Spleen (tissue), 11 donors: ENCODE data around the gene CLCF1. TPM values are rescaled to one million over a fixed set of nuclear protein-coding genes. Genes with fewer than 3 reads are reported as not detected.
"Not testable (repeated sequence)": the region's sequence is repeated elsewhere in the genome, so short reads cannot be mapped to it uniquely, and the experiment has no call there.

Experiments used
- DNase-seq: peaks from one replicate; pipeline ENCODE4 v3.0.0-alpha.2; 2020
- H3K27ac ChIP-seq, 8 donors: fragments of 200-600 bp; sonication (generic) in 7 of 8; 1 replicate in 4 of 8; 2 replicates in 4 of 8; pipeline versions ENCODE4 v1.5.0 to v1.8.0; 2016 to 2021; ENCODE audit warnings: inconsistent platforms in 4 of 8, mild to moderate bottlenecking in 4 of 8, moderate library complexity in 1 of 8
- H3K27me3 ChIP-seq, 7 donors: fragments of 200-600 bp; sonication (generic) in 6 of 7; replicated peaks in 1 of 7; 1 replicate in 4 of 7; 2 replicates in 3 of 7; pipeline versions ENCODE4 v1.5.0 to v1.8.0; 2016 to 2021; ENCODE audit warnings: inconsistent platforms in 3 of 7, mild to moderate bottlenecking in 1 of 7
- H3K36me3 ChIP-seq, 6 donors: fragments of 200-600 bp; sonication (generic) in 5 of 6; 1 replicate in 4 of 6; 2 replicates in 2 of 6; pipeline versions ENCODE4 v1.5.0 to v1.8.0; 2016 to 2021; ENCODE audit warnings: inconsistent platforms in 2 of 6
- H3K4me1 ChIP-seq, 6 donors: fragments of 200-600 bp; sonication (generic) in 5 of 6; 1 replicate in 3 of 6; 2 replicates in 3 of 6; pipeline versions ENCODE4 v1.5.0 to v1.8.0; 2016 to 2021; ENCODE audit warnings: inconsistent platforms in 3 of 6
- H3K4me3 ChIP-seq, 8 donors: fragments of 200-600 bp; sonication (generic) in 7 of 8; 1 replicate in 4 of 8; 2 replicates in 4 of 8; pipeline versions ENCODE4 v1.5.0 to v1.8.0; 2016 to 2021; ENCODE audit warnings: inconsistent platforms in 4 of 8, mild to moderate bottlenecking in 4 of 8, moderate library complexity in 2 of 8
- H3K9me3 ChIP-seq, 8 donors: fragments of 200-600 bp; sonication (generic) in 7 of 8; 1 replicate in 4 of 8; 2 replicates in 4 of 8; pipeline versions ENCODE4 v1.5.0 to v1.8.0; 2016 to 2021; ENCODE audit warnings: inconsistent platforms in 4 of 8
- POLR2A ChIP-seq, 3 donors: fragments of 450-650 bp; IDR thresholded peaks; one replicate each; pipeline ENCODE4 v1.5.1; 2017; ENCODE audit warnings: antibody characterized with exemption in 3 of 3, mild to moderate bottlenecking in 1 of 3
- POLR2AphosphoS5 ChIP-seq, 3 donors: sonication (generic); formaldehyde crosslinking; IDR thresholded peaks; one replicate each; pipeline ENCODE4 v1.5.1; 2017; ENCODE audit warnings: antibody characterized with exemption in 3 of 3
- WGBS, 5 donors: extraction: QIAGEN DNeasy Blood & Tissue Kit in 3 of 5; methylation state at CpG; one replicate each; pipeline versions ENCODE4 v1.1.5 to v1.1.7; 2013 to 2018; 5-methylcytosine and 5-hydroxymethylcytosine counted together
- intact Hi-C: fragments of 100-400 bp; cut with DNase I; formaldehyde crosslinking; loops from one replicate; pipeline ENCODE4 v1.15.0; 2023; ENCODE audit warnings: low total_unique reads
- polyA plus RNA-seq, 3 donors: library from polyadenylated mRNA; stranded (reverse); fragments of 200-250 nt; gene quantifications; one replicate each; pipeline ENCODE4 v1.2.1, GENCODE V29; 2013
- total RNA-seq, 7 donors: library from RNA; depleted of rRNA in 3 of 7; stranded (reverse); fragments of >200 nt in 3 of 7; fragmentation: NEBNext Ultra II Directional in 4 of 7; extraction: Animal tissue kit (Norgen Biotek cat#: 25700) in 4 of 7; gene quantifications; one replicate each; pipeline versions ENCODE4 v1.1.0 to v1.2.1, GENCODE V29; 2016 to 2021
- TF ChIP-seq, protein P1 (sequence below), 11 experiments: fragments of 200-600 bp in 7 of 11; fragments of 450-650 bp in 4 of 11; sonication (generic) in 4 of 11; IDR thresholded peaks in 8 of 11; conservative IDR thresholded peaks in 3 of 11; 1 replicate in 7 of 11; 2 replicates in 4 of 11; pipeline versions ENCODE4 v1.4.0 to v1.8.0; 2016 to 2021; ENCODE audit warnings: antibody characterized with exemption in 11 of 11, inconsistent platforms in 4 of 11, mild to moderate bottlenecking in 1 of 11
- donor health status: healthy with polysubstance abuse.
- donor health status: DM: no; HTN: no; CAD: no; lungs with moderate emphysema.
- donor health status: DM: no; HTN: no; CAD: no.
- donor health status: Bipolar disorder and iron deficiency.
- donor health status: healthy.
- donor health status: DM: no; HTN: no; CAD: no.
- donor health status: DM: yes; HTN: yes; CAD: no.

CLCF1 gene
- total and polyA plus RNA-seq, 10 donors: 4.3 to 13.7 (median 7.4) TPM

GRCh38 chr11:67321313-67321871 is 52.0 kb downstream of the CLCF1 start:
- Histone ChIP-seq H3K36me3 (no peaks in the 10 kb centered on the region), H3K4me3 (no peak overlapping the region), H3K27ac (peak overlapping the region in 3 of 8 donors; percentile 6 to 31 (median 23)), H3K27me3 (no peaks in the 10 kb centered on the region), H3K9me3 (no peaks in the 10 kb centered on the region), H3K4me1 (peaks cover 4 to 41% (median 23%) of the 10 kb centered on the region in 6 donors)
- TF ChIP-seq, protein P1, sequence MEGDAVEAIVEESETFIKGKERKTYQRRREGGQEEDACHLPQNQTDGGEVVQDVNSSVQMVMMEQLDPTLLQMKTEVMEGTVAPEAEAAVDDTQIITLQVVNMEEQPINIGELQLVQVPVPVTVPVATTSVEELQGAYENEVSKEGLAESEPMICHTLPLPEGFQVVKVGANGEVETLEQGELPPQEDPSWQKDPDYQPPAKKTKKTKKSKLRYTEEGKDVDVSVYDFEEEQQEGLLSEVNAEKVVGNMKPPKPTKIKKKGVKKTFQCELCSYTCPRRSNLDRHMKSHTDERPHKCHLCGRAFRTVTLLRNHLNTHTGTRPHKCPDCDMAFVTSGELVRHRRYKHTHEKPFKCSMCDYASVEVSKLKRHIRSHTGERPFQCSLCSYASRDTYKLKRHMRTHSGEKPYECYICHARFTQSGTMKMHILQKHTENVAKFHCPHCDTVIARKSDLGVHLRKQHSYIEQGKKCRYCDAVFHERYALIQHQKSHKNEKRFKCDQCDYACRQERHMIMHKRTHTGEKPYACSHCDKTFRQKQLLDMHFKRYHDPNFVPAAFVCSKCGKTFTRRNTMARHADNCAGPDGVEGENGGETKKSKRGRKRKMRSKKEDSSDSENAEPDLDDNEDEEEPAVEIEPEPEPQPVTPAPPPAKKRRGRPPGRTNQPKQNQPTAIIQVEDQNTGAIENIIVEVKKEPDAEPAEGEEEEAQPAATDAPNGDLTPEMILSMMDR (IDR thresholded peaks at IDR 0.05 in 8 of 11, conservative IDR thresholded peaks at IDR 0.05 in 3 of 11): no peak
- TF ChIP-seq POLR2AphosphoS5 (IDR thresholded peaks at IDR 0.05): no peak
- intact Hi-C loops: no loop called here
- DNase-seq: no peak
- 71 to 91% (median 84%) methylated on average over 6 of the region's 6 CpGs for WGBS, 5 donors

DNA sequence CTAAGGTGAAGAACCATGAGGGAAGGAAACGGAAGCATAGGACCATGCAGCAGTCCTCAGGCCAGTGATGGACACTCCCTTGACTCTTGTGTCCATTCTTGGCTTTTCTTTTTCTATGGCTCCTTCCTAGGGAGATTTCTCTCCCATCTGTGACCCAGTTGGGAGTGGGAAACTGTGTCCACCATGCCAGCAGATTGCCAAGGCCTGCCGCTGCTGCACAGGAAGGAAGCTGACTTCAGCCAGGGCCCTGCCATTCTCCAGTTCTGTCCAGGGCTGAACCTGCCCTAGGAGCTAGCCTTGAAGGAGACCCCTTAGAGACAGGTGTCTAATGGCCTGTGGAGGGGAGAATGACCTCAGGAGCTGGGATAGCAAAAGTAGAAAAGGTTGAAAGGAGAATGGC is 52.7 kb downstream of the CLCF1 start:
- Histone ChIP-seq H3K27ac (peak overlapping the region in 3 of 8 donors; percentile 6 to 31 (median 23)), H3K27me3 (no peaks in the 10 kb centered on the region), H3K4me3 (no peak overlapping the region), H3K9me3 (no peaks in the 10 kb centered on the region), H3K4me1 (peaks cover 5 to 43% (median 25%) of the 10 kb centered on the region in 6 donors), H3K36me3 (no peaks in the 10 kb centered on the region)
- WGBS, 5 donors: 66 to 90% (median 81%) methylated on average over 2 of the region's 2 CpGs
- intact Hi-C loops: no loop called here
- no peak for TF ChIP-seq POLR2A (IDR thresholded peaks at IDR 0.05)
- TF ChIP-seq, protein P1 (IDR thresholded peaks at IDR 0.05 in 8 of 11, conservative IDR thresholded peaks at IDR 0.05 in 3 of 11): no peak
- peak in 1 of 3 donors; percentile 25 for TF ChIP-seq POLR2AphosphoS5 (IDR thresholded peaks at IDR 0.05)
- DNase-seq: no peak

DNA sequence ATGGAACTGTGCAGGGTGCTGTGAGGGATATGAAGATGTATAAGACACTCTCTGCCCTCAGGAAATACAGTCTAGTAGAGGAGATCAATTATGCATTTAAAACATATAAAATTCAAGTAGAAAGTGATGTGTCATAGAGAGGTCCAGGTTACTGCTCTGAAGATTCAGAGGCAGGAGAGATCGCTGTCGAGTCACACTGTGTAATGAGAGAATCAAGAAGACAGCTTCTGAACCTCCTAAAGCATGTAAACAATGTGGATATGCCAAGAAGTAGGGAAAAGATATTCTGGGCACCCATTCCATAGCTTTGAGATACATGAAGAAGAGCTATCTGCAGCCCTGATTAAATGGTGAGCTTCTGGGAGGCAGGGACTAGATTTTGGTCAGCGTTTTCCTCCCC is 53.4 kb downstream of the CLCF1 start:
- TF ChIP-seq POLR2AphosphoS5 (IDR thresholded peaks at IDR 0.05) (no peak), POLR2A (IDR thresholded peaks at IDR 0.05) (no peak)
- TF ChIP-seq, protein P1 (IDR thresholded peaks at IDR 0.05 in 8 of 11, conservative IDR thresholded peaks at IDR 0.05 in 3 of 11): no peak
- H3K4me3 ChIP-seq: no peak overlapping the region
- intact Hi-C loops: no loop called here
- H3K27ac ChIP-seq: no peak overlapping the region
- no peak for DNase-seq
- WGBS, 5 donors: 87 to 93% (median 91%) methylated on average over 3 of the region's 3 CpGs
- H3K4me1 ChIP-seq: peaks cover 5 to 43% (median 25%) of the 10 kb centered on the region in 6 donors
- no peaks in the 10 kb centered on the region for H3K36me3 ChIP-seq
- H3K9me3 ChIP-seq: no peaks in the 10 kb centered on the region
- no peaks in the 10 kb centered on the region for H3K27me3 ChIP-seq

DNA sequence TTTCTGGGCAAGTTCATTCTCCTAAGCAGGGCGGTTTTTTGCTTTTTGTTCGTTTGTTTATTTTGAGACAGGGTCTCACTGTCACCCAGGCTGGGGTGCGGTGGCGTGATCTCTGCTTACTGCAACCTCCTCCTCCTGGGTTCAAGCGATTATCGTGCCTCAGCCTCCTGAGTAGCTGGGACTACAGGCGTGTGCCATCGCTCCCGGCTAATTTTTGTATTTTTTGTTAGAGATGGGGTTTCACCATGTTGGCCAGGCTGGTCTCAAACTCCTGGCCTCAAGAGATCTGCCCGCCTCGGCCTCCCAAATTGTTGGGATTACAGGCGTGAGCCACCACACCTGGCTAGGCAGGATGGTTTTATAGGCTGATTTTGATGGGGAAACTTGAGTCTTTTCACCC is 54.5 kb downstream of the CLCF1 start:
- H3K36me3 ChIP-seq, DNase-seq, intact Hi-C loops, H3K27me3 ChIP-seq, H3K9me3 ChIP-seq, H3K27ac ChIP-seq: not testable (repeated sequence)
- Histone ChIP-seq H3K4me1 (peaks cover 5 to 43% (median 25%) of the 10 kb centered on the region in 6 donors), H3K4me3 (peak overlapping the region in 4 of 8 donors; percentile 81 to 97 (median 92))
- WGBS, 5 donors: 92 to 97% (median 95%) methylated on average over 12 of the region's 12 CpGs
